H9 (cell line): ENCODE results near the gene KRT79. TPM values are rescaled to one million over a fixed set of nuclear protein-coding genes. Genes with fewer than 3 reads are reported as not detected.

Experiments
- DNase-seq: peaks from one replicate; pipeline ENCODE4 v3.0.0-alpha.2; 2017
- H2AFZ ChIP-seq: one replicate; pipeline ENCODE4 v1.6.1; 2013; ENCODE audit warnings: mild to moderate bottlenecking, low read length, control low read depth, moderate library complexity
- H2AK5ac ChIP-seq: 2 replicates; pipeline ENCODE4 v1.6.1; 2013; ENCODE audit warnings: low read length, control low read depth, mixed read lengths; ENCODE audit not compliant: insufficient read length
- H2BK120ac ChIP-seq: one replicate; pipeline ENCODE4 v1.6.1; 2013; ENCODE audit warnings: low read depth, mild to moderate bottlenecking, low read length, control low read depth, inconsistent platforms; ENCODE audit not compliant: poor library complexity, severe bottlenecking
- H2BK12ac ChIP-seq: 2 replicates; pipeline ENCODE4 v1.6.1; 2013; ENCODE audit warnings: low read length, control low read depth, mixed read lengths, low read depth; ENCODE audit not compliant: insufficient read length
- H2BK15ac ChIP-seq: 2 replicates; pipeline ENCODE4 v1.6.1; 2013; ENCODE audit warnings: low read depth, low read length, control low read depth
- H2BK20ac ChIP-seq: one replicate; pipeline ENCODE4 v1.6.1; 2013; ENCODE audit warnings: low read depth, mild to moderate bottlenecking, low read length, control low read depth, inconsistent platforms; ENCODE audit not compliant: poor library complexity, severe bottlenecking
- H2BK5ac ChIP-seq: 2 replicates; pipeline ENCODE4 v1.6.1; 2013; ENCODE audit warnings: low read length, control low read depth, mixed read lengths; ENCODE audit not compliant: insufficient read length
- H3K14ac ChIP-seq: 2 replicates; pipeline ENCODE4 v1.6.1; 2013; ENCODE audit warnings: low read length, control low read depth; ENCODE audit not compliant: insufficient read depth
- H3K18ac ChIP-seq: 2 replicates; pipeline ENCODE4 v1.6.1; 2013; ENCODE audit warnings: low read depth, mild to moderate bottlenecking, mixed read lengths, low read length, control low read depth; ENCODE audit not compliant: insufficient read length
- H3K23ac ChIP-seq: 2 replicates; pipeline ENCODE4 v1.6.1; 2013; ENCODE audit warnings: low read length, control low read depth, mixed read lengths, low read depth; ENCODE audit not compliant: insufficient read length
- H3K23me2 ChIP-seq: 2 replicates; pipeline ENCODE4 v1.6.1; 2013; ENCODE audit warnings: low read depth, mild to moderate bottlenecking, mixed read lengths, low read length, control low read depth; ENCODE audit not compliant: insufficient read length, poor library complexity, severe bottlenecking
- H3K27ac ChIP-seq: 2 replicates; pipeline ENCODE4 v1.5.1; 2013; ENCODE audit warnings: low read length, control low read depth, mixed read lengths, low read depth; ENCODE audit not compliant: insufficient read length
- H3K27me3 ChIP-seq: 2 replicates; pipeline ENCODE4 v1.6.1; 2013; ENCODE audit warnings: low read length, control low read depth, inconsistent platforms; ENCODE audit not compliant: insufficient read depth
- H3K4ac ChIP-seq: 2 replicates; pipeline ENCODE4 v1.6.1; 2013; ENCODE audit warnings: low read depth, mild to moderate bottlenecking, control low read depth, inconsistent platforms, low read length, moderate library complexity
- H3K4me1 ChIP-seq: 2 replicates; pipeline ENCODE4 v1.6.1; 2013; ENCODE audit warnings: low read length, control low read depth, inconsistent platforms; ENCODE audit not compliant: insufficient read depth
- H3K4me2 ChIP-seq: 2 replicates; pipeline ENCODE4 v1.6.1; 2013; ENCODE audit warnings: low read length, control low read depth, mixed read lengths; ENCODE audit not compliant: insufficient read length, insufficient read depth
- H3K56ac ChIP-seq: 2 replicates; pipeline ENCODE4 v1.6.1; 2013; ENCODE audit warnings: low read depth, mild to moderate bottlenecking, mixed read lengths, low read length, control low read depth; ENCODE audit not compliant: insufficient read length
- H3K79me1 ChIP-seq: 2 replicates; pipeline ENCODE4 v1.6.1; 2013; ENCODE audit warnings: low read depth, mild to moderate bottlenecking, moderate library complexity, low read length, control low read depth, inconsistent platforms; ENCODE audit not compliant: insufficient read depth, poor library complexity, severe bottlenecking
- H3K79me2 ChIP-seq: 2 replicates; pipeline ENCODE4 v1.6.1; 2013; ENCODE audit warnings: low read length, control low read depth, inconsistent platforms; ENCODE audit not compliant: insufficient read depth
- H3K9ac ChIP-seq: 2 replicates; pipeline ENCODE4 v1.6.1; 2013; ENCODE audit warnings: low read length, control low read depth, mixed read lengths; ENCODE audit not compliant: insufficient read length; ENCODE audit errors: extremely low read depth
- H3K9me3 ChIP-seq: one replicate; pipeline ENCODE4 v1.6.1; 2013; ENCODE audit warnings: low read depth, low read length, inconsistent platforms; ENCODE audit not compliant: control insufficient read depth
- H3T11ph ChIP-seq: one replicate; pipeline ENCODE4 v1.6.1; 2013; ENCODE audit warnings: mild to moderate bottlenecking, low read length, control low read depth, inconsistent platforms
- H4K20me1 ChIP-seq: one replicate; pipeline ENCODE4 v1.6.1; 2013; ENCODE audit not compliant: control insufficient read depth, insufficient read length, insufficient read depth
- H4K5ac ChIP-seq: 2 replicates; pipeline ENCODE4 v1.6.1; 2013; ENCODE audit warnings: low read depth, mild to moderate bottlenecking, mixed read lengths, low read length, control low read depth; ENCODE audit not compliant: insufficient read length
- H4K8ac ChIP-seq: replicated peaks from 2 replicates; pipeline ENCODE4 v1.6.1; 2013; ENCODE audit warnings: low read length, control low read depth, mixed read lengths, low read depth; ENCODE audit not compliant: insufficient read length
- H4K91ac ChIP-seq: 2 replicates; pipeline ENCODE4 v1.6.1; 2013; ENCODE audit warnings: low read depth, mild to moderate bottlenecking, moderate library complexity, mixed read lengths, low read length, control low read depth; ENCODE audit not compliant: insufficient read length
- H3K27ac Mint-ChIP-seq, 3 experiments: 2 replicates in 2 of 3; 3 replicates in 1 of 3; pipeline ENCODE4 v1.8.0; 2020 to 2021; ENCODE audit warnings: mixed read lengths in 3 of 3, mild to moderate bottlenecking in 1 of 3, moderate library complexity in 1 of 3
- H3K27me3 Mint-ChIP-seq: 2 replicates; pipeline ENCODE4 v1.8.0; 2021; ENCODE audit warnings: low read depth, mild to moderate bottlenecking, moderate library complexity, mixed read lengths
- H3K36me3 Mint-ChIP-seq, 3 experiments: 2 replicates in 2 of 3; 3 replicates in 1 of 3; pipeline ENCODE4 v1.8.0; 2020 to 2021; ENCODE audit warnings: low read depth in 3 of 3, mixed read lengths in 3 of 3; ENCODE audit not compliant: insufficient read depth in 1 of 3
- H3K4me1 Mint-ChIP-seq, 2 experiments: 2 replicates each; pipeline ENCODE4 v1.8.0; 2020; ENCODE audit warnings: mixed read lengths in 2 of 2
- H3K4me3 Mint-ChIP-seq, 2 experiments: 2 replicates in 1 of 2; 3 replicates in 1 of 2; pipeline ENCODE4 v1.8.0; 2020 to 2021; ENCODE audit warnings: mild to moderate bottlenecking in 2 of 2, mixed read lengths in 2 of 2, moderate library complexity in 1 of 2
- H3K9me3 Mint-ChIP-seq, 2 experiments: 2 replicates in 1 of 2; 3 replicates in 1 of 2; pipeline ENCODE4 v1.8.0; 2020; ENCODE audit warnings: mild to moderate bottlenecking in 2 of 2, mixed read lengths in 2 of 2, moderate library complexity in 1 of 2
- CTCF ChIP-seq: fragments of 200-600 bp; sonication (generic); conservative IDR thresholded peaks from 3 replicates; pipeline ENCODE4 v1.8.0; 2021; ENCODE audit warnings: antibody characterized with exemption, mild to moderate bottlenecking
- WGBS: extraction: QIAGEN DNeasy Blood & Tissue Kit; methylation state at CpG from one replicate; pipeline ENCODE4 v1.1.7; 2013; ENCODE audit warnings: missing lambda C conversion rate, low lambda C conversion rate, mixed read lengths; ENCODE audit not compliant: insufficient read length; ENCODE audit errors: extremely low coverage; 5-methylcytosine and 5-hydroxymethylcytosine counted together
- total RNA-seq: library from RNA; stranded (reverse); gene quantifications from 2 replicates; pipeline ENCODE4 v1.2.1, GENCODE V29; 2021

KRT79 gene
- total RNA-seq, 1 experiment from 2014 or later: not detected

- 0 out of 2 replicates have a peak overlapping the region, but pooled peaks have one; percentile 24 for H3K14ac ChIP-seq
- H2BK5ac ChIP-seq: no peak overlapping the region
- H3K27me3 ChIP-seq: no peaks in the 10 kb centered on the region
- H4K20me1 ChIP-seq: peaks cover 3% of the 10 kb centered on the region
- H3K4me1 Mint-ChIP-seq: peaks cover 19 to 27% of the 10 kb centered on the region in 2 experiments
- TF ChIP-seq CTCF: no peak
- no peak overlapping the region for H2BK12ac ChIP-seq
- no peak overlapping the region for H2BK15ac ChIP-seq
- H3K79me1 ChIP-seq: no peaks in the 10 kb centered on the region
- H2AFZ ChIP-seq: no peak overlapping the region
- no peak for DNase-seq
- H3K23me2 ChIP-seq: no peaks in the 10 kb centered on the region
- no peak overlapping the region for H4K5ac ChIP-seq
- no peak overlapping the region for H2AK5ac ChIP-seq
- peaks cover 2% of the 10 kb centered on the region for H3K27me3 Mint-ChIP-seq
- H3K9me3 Mint-ChIP-seq: no peaks in the 10 kb centered on the region
- H3K9me3 ChIP-seq: no peaks in the 10 kb centered on the region
- no peak overlapping the region for H3K56ac ChIP-seq
- no peak overlapping the region for H2BK20ac ChIP-seq
- no peak overlapping the region for H4K8ac ChIP-seq
- H3K79me2 ChIP-seq: no peaks in the 10 kb centered on the region
- no peaks in the 10 kb centered on the region for H3K36me3 Mint-ChIP-seq
- H3K4me2 ChIP-seq: no peak overlapping the region
- WGBS: no CpG with 5 or more reads among the region's 3 CpGs
- no peak overlapping the region for H3K27ac ChIP-seq
- no peak overlapping the region for H2BK120ac ChIP-seq
- H3K9ac ChIP-seq: no peak overlapping the region
- no peak overlapping the region for H3T11ph ChIP-seq
- H3K18ac ChIP-seq: no peak overlapping the region
- no peak overlapping the region for H3K4ac ChIP-seq
- no peak overlapping the region for H3K27ac Mint-ChIP-seq
- no peak overlapping the region for H3K4me3 Mint-ChIP-seq
- peaks cover 8% of the 10 kb centered on the region; the same call in 1 of the 2 replicates for H3K4me1 ChIP-seq
- no peak overlapping the region for H3K23ac ChIP-seq
- H4K91ac ChIP-seq: no peak overlapping the region
These were observed 37.1 kb downstream of the KRT79 start for GRCh38 chr12:52796839-52797528.
